GM19395 (cell line): ENCODE data around the gene RHOT1.
A peak's percentile ranks its signal among the peaks of the same experiment; 100 is the strongest.
"Not testable (repeated sequence)": the region's sequence is repeated elsewhere in the genome, so short reads cannot be mapped to it uniquely, and the experiment has no call there.

Source experiments
- ATAC-seq: cut with Tn5 transposase; IDR thresholded peaks from one replicate; pipeline ENCODE4 v1.9.1; 2021; ENCODE audit warnings: mild to moderate bottlenecking, moderate library complexity; ENCODE audit not compliant: unreplicated experiment

Gene RHOT1

DNA sequence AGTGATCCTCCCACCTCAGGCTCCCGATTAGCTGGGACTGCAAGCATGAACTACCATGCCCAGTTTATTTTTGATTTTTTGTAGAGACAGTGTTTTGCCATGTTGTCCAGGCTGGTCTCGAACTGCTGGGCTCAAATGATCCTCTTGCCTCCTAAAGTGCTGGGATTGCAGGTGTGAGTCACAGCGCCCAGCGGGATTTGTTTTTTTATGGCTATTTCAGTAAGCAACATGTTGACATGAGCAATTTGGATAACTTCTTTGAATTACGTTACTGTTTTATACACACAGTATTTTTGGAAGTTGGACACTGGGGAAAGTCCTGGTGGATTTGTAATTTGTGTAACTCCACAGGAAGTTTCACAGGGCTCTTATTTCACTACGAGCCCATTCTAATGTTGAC, 18.5 kb upstream of the RHOT1 start:
- no peak for ATAC-seq

DNA sequence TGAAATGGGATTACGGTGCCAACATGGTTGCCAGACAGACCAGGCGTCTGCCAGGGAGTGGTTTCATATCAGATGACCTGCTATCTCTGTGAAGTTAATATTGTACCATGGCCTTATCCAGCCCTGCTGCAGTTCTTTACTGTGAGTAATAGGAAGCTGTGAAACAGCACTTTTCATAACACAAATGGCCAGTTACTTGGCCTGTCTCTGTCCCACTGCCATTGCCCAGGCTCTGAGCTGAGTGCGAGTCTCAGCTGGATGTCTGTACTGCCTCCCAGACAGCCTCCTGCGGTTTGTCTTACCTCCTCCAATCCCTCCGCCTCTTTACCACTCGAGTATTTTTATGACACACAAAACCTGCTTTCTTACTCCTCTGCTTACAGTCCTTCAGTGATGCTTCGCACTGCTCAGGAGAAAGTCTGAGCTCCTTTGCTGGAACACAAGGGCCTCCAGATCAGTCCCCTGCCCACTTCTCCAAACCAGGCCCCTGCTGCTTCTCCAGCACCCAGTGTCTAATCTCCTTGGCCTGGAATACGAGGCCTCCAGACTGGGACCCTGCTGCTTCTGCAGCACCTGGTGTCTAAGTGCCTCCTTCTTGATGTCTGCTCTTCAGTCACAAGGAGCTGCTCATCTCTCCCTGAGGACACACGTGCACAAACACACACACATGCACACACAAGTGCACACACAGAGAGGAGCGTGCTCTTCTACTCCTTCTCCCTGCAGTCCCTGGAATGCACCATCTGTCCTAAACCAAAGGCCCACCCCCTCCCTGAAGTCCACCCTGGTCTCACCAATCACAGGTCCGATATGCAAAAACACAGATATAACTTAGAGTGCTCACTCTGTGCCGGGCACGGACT, 17.1 kb upstream of the RHOT1 start:
- no peak for ATAC-seq

DNA sequence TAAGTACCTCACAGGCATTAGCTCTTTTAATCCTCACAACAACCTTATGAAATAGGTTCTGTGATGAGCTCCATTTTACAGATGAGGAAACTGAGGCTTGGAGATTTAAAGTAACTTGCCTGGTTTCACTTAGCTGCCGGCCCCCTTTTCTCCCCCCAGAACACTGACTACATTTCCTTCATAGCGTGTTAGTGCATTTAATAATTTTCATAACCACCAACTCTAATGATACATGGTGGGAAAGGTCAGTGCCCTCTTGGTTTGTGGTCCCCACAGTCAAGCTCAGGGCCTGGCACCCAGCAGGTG, 16.5 kb upstream of the RHOT1 start:
- ATAC-seq, result no peak

DNA sequence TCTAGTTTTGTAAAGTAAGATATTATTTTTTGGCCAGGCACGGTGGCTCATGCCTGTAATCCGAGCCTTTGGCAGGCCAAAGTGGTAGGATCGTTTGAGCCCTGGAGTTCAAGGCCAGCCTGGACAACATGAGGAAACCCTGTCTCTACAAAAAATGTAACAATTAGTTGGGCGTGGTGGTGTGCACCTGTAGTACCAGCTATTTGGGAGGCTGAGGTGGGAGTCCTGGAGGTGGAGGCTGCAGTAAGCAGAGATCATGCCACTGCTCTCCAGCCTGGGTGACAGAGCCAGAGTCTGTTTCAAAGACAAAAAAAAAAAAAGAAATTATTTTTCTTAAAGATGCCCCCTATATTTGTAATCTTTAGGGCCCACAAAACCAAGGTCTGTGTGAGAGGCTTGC, 16.0 kb upstream of the RHOT1 start:
- ATAC-seq, result no peak

DNA sequence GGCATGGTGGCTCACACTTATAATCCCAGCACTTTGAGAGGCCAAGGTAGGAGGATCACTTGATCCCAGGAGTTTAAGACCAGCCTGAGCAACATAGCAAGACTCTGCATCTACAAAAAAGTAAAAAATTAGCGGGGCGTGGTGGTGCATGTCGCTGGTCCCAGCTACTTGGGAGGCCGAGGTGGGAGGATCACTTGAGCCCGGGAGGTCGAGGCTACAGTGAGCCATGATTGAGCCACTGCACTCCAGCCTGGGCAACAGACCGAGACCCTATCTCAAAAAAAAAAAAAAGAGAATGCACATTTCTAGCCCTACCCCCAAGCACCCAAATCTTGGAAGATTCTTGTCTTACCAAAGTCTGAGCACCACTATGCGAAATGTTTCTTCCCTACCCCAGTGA, 15.6 kb upstream of the RHOT1 start:
- ATAC-seq, result no peak

DNA sequence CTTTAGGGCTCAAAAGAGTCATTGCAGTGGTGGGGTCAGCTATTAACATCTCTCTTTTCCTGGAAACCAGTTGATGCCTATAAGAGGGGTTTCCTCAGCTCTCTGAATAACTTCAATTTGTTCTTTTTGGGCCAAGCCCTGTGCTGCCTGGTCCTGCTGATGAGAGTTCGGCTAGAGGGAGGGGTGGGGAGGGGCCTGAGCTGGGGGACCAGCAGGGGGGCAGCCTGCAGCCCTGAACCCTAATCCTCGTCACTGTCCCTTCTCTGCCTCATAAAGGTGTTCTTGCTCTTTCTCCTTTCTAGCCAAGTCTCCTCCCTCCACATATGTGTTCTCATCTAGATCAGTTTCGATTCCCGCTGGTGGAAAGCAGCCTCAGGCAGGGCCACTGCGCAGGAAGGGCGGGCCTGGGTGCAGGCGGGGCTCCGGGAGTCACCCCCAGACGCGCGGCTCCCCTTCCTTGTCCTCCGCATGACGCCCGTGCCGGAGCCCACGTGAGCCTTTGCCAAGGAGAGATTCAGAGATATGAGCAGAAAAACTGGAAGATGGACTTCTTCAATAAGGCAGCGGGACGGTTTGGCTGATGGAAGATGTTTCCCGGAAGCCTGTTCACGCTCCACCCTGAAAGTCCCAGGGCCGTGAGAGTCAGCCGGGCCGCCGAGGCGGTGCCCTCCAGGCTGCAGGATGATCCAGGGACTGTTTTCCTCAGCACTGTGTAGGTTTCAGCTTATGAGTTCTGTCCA, 15.0 kb upstream of the RHOT1 start:
- peak; percentile 93 for ATAC-seq

DNA sequence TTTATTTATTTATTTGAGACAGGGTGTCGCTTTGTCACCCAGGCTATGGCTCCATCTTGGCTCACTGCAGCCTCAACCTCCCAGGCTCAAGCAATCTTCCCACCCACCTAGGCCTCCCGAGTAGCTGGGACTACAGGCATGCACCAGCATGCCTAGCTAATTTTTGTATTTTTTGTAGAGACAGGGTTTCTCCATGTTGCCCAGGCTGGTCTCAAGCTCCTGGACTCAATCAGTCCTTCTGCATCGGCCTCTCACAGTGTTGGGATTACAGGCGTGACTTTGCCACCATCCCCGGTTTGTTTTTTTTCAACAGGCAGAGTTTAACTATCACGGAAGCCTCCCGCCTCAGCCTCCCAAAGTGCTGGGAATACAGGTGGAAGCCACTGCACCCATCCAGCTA, 13.8 kb upstream of the RHOT1 start:
- ATAC-seq, result not testable (repeated sequence)

DNA sequence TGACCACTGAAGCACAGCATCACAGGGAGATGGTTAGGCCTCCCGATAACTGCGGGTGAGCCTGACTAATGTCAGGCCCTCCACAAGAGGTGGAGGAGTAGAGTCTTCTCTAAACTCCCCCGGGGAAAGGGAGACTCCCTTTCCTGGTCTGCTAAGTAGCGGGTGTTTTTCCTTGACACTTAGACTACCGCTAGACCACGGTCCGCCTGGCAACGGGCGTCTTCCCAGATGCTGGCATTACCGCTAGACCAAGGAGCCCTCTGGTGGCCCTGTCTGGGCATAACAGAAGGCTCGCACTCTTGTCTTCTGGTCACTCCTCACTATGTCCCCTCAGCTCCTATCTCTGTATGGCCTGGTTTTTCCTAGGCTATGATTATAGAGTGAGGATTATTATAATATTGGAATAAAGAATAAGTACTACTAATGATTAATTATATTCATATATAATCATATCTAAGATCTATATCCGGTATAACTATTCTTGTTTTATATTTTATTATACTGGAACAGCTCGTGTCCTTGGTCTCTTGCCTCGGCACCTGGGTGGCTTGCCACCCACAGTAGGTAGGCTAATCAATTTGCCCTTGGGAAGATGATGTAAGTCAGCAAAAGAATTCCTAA, 6.7 kb upstream of the RHOT1 start:
- not testable (repeated sequence) for ATAC-seq

DNA sequence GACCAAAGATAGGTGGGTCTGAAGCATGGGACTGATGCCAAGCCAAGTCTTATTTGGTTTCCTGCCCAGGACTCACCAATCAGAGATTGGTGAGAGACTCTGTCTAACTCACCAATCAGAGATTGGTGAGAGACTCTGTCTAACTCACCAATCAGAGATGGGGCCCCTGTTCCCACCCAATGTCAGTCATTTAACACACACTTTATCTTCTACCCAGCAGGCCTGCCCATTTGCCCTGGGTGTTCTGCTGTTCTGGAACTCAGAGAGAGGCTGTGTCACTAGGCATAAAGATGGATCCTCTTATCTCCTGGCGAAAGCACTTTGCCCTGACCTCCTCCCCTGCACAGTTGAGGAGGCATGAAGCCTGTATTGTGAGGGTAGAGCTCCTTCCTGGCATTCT, 5.4 kb upstream of the RHOT1 start:
- ATAC-seq, result no peak

DNA sequence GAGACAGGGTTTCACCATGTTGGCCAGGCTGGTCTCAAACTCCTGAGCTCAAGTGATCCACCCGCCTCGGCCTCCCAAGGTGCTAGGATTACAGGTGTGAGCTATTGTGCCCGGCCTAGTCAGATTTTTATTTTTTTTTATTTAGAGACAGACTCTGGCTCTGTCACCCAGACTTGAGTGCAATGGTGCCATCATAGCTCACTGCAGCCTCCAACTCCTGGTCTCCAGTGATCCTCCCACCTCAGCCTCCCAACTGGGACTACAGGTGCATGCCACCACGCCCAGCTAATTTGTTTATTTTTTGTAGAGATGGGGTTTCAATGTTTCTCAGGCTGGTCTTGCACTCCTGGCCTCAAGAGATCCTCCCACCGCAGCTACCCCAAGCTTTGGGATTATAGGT, 2.8 kb upstream of the RHOT1 start:
- ATAC-seq, result not testable (repeated sequence)

DNA sequence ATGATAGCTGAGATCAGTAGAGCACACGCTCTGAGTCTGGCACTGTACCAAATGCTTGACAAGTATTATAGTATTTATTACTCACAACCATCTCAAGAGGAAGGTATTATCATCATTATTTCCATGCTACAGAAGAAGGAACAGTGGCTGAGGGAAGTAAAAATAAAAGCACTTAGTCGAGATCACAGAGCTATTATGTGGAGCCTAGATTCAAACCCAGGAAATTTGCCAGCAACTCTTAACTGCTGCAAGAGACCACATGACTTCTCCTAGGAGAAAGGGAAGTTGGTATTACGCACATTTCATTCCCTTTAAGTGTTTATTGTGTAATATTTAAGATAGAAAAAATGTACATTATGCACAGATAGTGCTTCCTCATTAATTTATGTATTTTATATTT, 1.0 kb upstream of the RHOT1 start:
- ATAC-seq, result no peak

DNA sequence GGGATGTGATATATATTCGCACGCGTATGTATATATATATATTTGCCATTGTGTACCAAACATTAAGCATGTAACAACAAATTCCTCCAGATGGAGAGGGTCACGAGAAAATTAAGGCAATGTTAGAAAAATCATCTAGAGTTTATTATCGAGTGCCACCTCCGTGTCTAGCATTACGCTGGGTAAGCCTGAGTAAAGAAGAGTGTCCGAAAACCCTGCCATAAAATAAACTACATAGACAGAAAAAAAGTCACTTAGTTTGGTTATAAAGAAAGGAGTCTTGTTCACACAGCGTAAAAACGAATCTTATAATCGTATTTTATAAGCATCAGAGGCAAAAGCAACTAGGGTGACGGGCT, 644 bp upstream of the RHOT1 start:
- no peak for ATAC-seq

DNA sequence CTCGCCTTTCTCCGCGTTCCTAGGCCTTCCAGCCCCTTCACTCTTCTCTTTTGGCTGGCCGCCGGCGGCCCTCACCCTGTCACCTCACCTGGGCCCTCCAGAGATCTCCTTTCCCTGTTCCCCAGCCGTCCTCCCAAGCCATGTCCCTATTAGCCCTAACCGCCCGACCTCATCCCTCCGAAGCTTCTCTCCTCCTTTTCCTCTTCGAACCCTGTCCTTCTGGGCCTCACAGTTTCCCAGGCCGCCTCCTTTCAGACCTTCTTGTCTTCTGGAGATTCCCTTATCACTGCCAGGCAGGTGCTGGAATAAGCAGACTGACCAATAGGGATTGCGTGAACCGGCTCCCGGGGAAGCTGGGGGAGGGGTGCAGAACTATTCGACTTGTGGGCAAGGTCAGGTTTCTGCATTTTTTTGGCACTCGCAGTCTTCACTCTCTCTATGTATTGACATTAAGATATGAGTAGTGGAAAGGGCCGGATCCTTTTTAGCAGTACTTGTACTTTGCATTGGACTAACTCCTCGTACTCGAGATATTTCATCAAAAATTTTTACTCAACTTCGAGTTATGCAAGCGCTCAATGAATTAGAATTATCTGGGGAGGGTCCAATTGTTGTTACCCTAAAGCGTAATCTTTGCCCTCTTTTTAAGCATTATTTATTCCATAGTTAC, 690 bp downstream of the RHOT1 start:
- peak; percentile 10 for ATAC-seq

DNA sequence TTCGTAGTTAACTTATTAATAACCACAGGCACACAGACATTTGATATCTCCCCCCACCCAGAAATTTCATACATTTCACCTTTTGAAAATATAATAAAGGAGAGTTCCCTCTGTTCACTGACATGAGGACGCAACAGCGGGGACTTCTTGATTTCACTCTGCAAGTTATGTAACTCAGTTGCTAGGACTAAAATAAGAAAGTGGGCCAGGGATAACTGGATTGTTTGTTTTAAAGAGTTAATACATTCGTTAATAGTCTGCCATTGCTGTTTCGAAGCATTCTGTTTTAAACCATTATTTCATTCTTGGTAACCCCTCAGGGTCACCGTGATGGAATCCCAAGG, 1.2 kb downstream of the RHOT1 start:
- ATAC-seq, result no peak

DNA sequence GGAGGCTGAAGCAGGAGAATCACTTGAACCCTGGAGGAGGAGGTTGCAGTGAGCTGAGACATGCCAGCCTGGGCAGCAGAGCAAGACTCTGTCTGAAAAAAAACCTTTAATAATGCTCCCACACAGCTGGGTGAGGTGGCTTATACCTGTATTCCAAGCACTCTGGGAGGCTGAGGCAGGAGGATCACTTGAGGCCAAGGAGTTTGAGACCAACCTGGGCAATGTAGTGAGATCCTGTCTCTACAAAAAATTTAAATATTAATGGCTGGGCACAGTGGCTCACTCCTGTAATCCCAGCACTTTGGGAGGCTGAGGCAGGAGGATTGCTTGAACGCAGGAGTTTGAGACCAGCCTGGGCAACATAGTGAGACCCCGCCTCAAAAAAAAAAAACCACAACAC, 2.1 kb downstream of the RHOT1 start:
- not testable (repeated sequence) for ATAC-seq

DNA sequence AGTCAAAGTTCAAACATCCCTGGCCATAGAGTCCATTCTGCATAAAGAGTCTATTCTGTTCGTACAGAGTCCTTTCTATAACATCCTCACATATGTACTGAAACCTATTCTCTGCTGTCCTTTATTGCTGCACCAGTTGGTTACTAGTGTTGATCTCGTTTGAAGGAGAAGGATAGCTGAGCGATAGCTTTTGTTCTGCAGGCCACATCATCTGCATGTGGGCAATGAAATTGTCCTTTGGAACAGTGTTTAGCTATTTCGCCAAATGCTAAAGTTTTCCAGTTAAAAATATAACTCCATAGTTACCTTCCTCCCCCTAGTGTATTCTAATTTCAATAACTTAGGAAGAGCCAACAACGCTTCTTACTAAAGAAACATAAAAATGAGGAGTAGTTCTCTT, 6.0 kb downstream of the RHOT1 start:
- no peak for ATAC-seq

DNA sequence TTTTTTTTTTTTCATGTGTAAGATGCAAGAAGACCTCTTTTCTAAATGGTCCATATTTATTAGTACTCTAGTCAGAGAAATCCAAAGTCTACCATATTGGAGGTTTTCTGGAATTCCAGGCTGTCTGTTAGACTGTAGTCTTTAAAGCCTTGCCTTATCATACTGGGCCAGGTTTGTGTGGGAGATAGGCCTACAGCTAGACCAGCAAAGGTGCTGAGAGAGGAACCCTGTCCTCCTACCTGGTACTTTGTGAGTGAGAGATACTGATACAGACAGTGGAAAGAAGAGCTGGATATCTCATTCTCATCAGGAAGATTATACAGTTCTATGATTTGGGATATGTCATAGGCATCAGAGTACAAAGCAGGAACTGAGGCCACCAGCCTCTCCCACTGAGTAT, 8.1 kb downstream of the RHOT1 start:
- ATAC-seq, result no peak

DNA sequence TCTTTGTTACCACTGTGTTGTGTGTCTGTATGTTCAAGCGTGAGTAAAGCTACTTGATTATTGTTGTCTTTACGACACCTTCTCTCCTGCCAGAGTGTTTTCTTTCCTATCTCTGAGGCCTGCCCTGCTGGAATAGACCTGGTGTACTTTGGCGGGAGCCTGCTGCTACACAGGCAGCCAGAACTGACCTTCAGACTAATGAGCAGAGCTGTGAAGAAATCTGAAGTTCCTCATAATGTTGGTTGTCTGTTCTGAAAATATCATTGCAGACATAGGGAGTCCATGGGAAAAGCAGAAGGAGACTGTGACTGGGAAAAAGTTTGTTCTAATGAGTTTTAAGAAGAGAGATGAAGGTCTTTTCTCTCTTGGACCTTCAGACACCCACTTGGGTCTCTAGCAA, 9.8 kb downstream of the RHOT1 start:
- ATAC-seq, result no peak

DNA sequence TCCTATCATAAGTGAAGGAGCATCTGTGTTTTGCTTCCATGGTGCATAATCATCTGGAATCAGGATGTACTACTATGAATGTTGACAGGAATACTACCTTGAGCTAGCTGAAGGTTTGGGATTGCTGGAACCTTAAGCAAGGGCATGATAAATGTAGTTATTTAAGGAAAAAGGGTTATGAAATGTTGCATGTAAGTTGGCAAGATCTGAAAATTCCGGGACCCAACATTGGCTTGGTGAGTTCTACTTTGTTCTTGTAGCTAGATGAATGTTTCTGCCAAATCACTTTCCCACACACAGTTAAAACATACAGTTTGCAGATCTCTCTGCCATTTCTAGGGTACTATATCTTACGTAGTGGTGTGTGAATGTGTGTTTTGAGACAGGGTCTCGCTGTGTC, 13.6 kb downstream of the RHOT1 start:
- no peak for ATAC-seq

DNA sequence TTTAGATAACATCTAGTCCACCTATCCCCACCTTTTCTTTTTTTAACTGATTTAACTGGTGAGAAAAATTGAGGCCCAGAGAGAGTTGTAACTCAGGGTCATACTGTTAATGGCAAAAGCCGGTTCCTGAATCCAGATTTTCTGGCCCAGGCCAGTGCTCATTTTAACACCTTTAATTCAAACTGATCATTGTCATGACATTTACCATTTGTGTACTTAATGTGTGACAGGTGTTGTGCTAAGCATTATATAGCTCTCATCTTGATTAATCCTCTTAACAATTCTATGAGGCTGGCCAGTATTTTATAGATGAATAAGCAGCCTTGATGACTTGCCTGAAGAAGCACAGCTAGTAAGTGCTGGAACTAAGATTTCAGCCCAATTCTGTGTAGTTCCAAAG, 14.4 kb downstream of the RHOT1 start:
- no peak for ATAC-seq

DNA sequence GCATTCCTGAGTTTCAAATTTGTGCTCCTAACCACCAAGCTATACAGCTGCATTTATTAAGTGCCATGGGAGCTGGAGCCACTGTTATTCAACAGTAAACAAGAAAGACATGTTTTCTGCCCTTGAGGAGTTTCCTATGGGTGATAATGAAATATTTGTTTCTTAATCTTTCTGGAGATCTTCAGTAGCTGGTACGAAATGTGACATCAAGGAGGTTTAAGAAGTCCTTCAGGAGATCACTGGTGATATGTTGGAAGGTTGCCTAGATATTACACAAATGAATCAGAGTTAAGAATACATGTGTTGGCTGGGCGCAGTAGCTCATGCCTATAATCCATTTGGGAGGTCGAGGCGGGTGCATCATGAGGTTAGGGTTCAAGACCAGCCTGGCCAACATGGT, 14.9 kb downstream of the RHOT1 start:
- ATAC-seq, result no peak
